Activated CD8-positive, alpha-beta T cell treated with anti-CD3 and anti-CD28 coated beads, Interleukin-2, amount 10 ng/mL, durations not matched to agents 7 days and 5 days (primary cell): ENCODE measurements around the gene RASSF5. TPM values are rescaled to one million over a fixed set of nuclear protein-coding genes. Genes with fewer than 3 reads are reported as not detected.

Experiments
- ATAC-seq: fragments of 150-1000 bp; cut with Tn5 transposase; one replicate; pipeline ENCODE4 v1.10.0; 2021; ENCODE audit warnings: moderate library complexity
- CTCF ChIA-PET: fragments of 350-600 bp; sonication (Branson Sonifier 250); formaldehyde crosslinking; loops from one replicate; lab custom pipeline; 2021; ENCODE audit warnings: antibody characterized with exemption; lab: Charles Lee
- POLR2A ChIA-PET: fragments of 350-600 bp; sonication (Branson Sonifier 250); formaldehyde crosslinking; loops from one replicate; lab custom pipeline; 2021; ENCODE audit warnings: antibody characterized with exemption; lab: Charles Lee
- DNase-seq: peaks from one replicate; pipeline ENCODE4 v3.0.0-alpha.2; 2020
- H3K27ac Mint-ChIP-seq: one replicate; pipeline ENCODE4 v1.8.0; 2021; ENCODE audit warnings: mild to moderate bottlenecking, mixed read lengths
- H3K27me3 Mint-ChIP-seq: one replicate; pipeline ENCODE4 v1.8.0; 2021; ENCODE audit warnings: low read depth, mixed read lengths
- H3K36me3 Mint-ChIP-seq: one replicate; pipeline ENCODE4 v1.8.0; 2021; ENCODE audit warnings: low read depth, mixed read lengths
- H3K4me1 Mint-ChIP-seq: one replicate; pipeline ENCODE4 v1.8.0; 2021; ENCODE audit warnings: low read depth, mixed read lengths
- H3K4me3 Mint-ChIP-seq: one replicate; pipeline ENCODE4 v1.8.0; 2021; ENCODE audit warnings: mild to moderate bottlenecking, mixed read lengths
- H3K9me3 Mint-ChIP-seq: one replicate; pipeline ENCODE4 v1.8.0; 2022; ENCODE audit warnings: mixed read lengths; ENCODE audit not compliant: insufficient read depth
- total RNA-seq, 2 experiments: library from RNA; stranded (reverse); gene quantifications; one replicate each; pipeline ENCODE4 v1.2.3, GENCODE V29; 2021

Gene RASSF5
- total RNA-seq, 2 experiments from 2014 or later, result 192 to 195 TPM

- ATAC-seq, result no peak
- peaks cover 69% of the 10 kb centered on the region for H3K4me1 Mint-ChIP-seq
- no peaks in the 10 kb centered on the region for H3K27me3 Mint-ChIP-seq
- H3K27ac Mint-ChIP-seq, result peak overlapping the region; percentile 82
- POLR2A ChIA-PET, result interaction anchor here (0.5 to 11.9 kb wide), 7 partner anchors 7 to 89 kb away, joined by 3 to 276 read pairs (median 9); partner anchors contain the start of gene IKBKE
- no peaks in the 10 kb centered on the region for H3K9me3 Mint-ChIP-seq
- DNase-seq, result no peak
- H3K4me3 Mint-ChIP-seq, result peak overlapping the region; percentile 86
- CTCF ChIA-PET, result interaction anchor here (0.9 to 23.3 kb wide), 8 partner anchors 7 to 69 kb away, joined by 3 to 728 read pairs (median 6); partner anchors contain the start of gene EIF2D
- peaks cover 65% of the 10 kb centered on the region for H3K36me3 Mint-ChIP-seq
Measured at GRCh38 chr1:206558794-206559671, 51.7 kb downstream of the RASSF5 start.

- Mint-ChIP-seq H3K4me1 (peaks cover 69% of the 10 kb centered on the region), H3K4me3 (peak overlapping the region; percentile 86), H3K9me3 (no peaks in the 10 kb centered on the region), H3K27me3 (no peaks in the 10 kb centered on the region), H3K27ac (peak overlapping the region; percentile 82), H3K36me3 (peaks cover 71% of the 10 kb centered on the region)
- ATAC-seq (no peak), DNase-seq (no peak)
- ChIA-PET POLR2A (interaction anchor here (0.5 to 11.9 kb wide), 5 partner anchors 8 to 89 kb away, joined by 3 to 276 read pairs (median 9); partner anchors contain the start of gene IKBKE), CTCF (interaction anchor here (0.8 to 23.3 kb wide), 7 partner anchors 8 to 97 kb away, joined by 3 to 728 read pairs (median 7); partner anchors contain the start of gene IKBKE)
Measured at GRCh38 chr1:206559672-206559995, 52.3 kb downstream of the RASSF5 start.

- ATAC-seq (no peak), DNase-seq (no peak)
- ChIA-PET POLR2A (interaction anchor here (0.5 to 11.9 kb wide), 5 partner anchors 8 to 90 kb away, joined by 3 to 276 read pairs (median 5); partner anchors contain the start of gene IKBKE), CTCF (interaction anchor here (0.8 to 23.3 kb wide), 7 partner anchors 8 to 98 kb away, joined by 3 to 728 read pairs (median 7); partner anchors contain the start of gene IKBKE)
- peaks cover 76% of the 10 kb centered on the region for H3K36me3 Mint-ChIP-seq
- peak overlapping the region; percentile 82 for H3K27ac Mint-ChIP-seq
- no peaks in the 10 kb centered on the region for H3K27me3 Mint-ChIP-seq
- H3K4me1 Mint-ChIP-seq, result peaks cover 69% of the 10 kb centered on the region
- no peaks in the 10 kb centered on the region for H3K9me3 Mint-ChIP-seq
- peak overlapping the region; percentile 86 for H3K4me3 Mint-ChIP-seq
Measured at GRCh38 chr1:206560007-206560716, 52.8 kb downstream of the RASSF5 start.

GRCh38 chr1:206563367-206564207 lies 56.3 kb downstream of the RASSF5 start:
- Mint-ChIP-seq H3K36me3 (peaks cover 99% of the 10 kb centered on the region), H3K27me3 (no peaks in the 10 kb centered on the region), H3K4me3 (peak overlapping the region; percentile 62), H3K4me1 (peaks cover 88% of the 10 kb centered on the region), H3K9me3 (no peaks in the 10 kb centered on the region), H3K27ac (peak overlapping the region; percentile 90)
- ChIA-PET POLR2A (interaction anchor here (1.3 to 6.2 kb wide), 7 partner anchors 8 to 20 kb away, joined by 4 to 60 read pairs (median 8); no protein-coding TSS in a partner anchor), CTCF (interaction anchor here (1.2 to 23.3 kb wide), 5 partner anchors 10 to 101 kb away, joined by 3 to 728 read pairs (median 40); no protein-coding TSS in a partner anchor)
- ATAC-seq (peak; percentile 14), DNase-seq (no peak)

- no peak for ATAC-seq
- DNase-seq, result no peak
- peak overlapping the region; percentile 62 for H3K4me3 Mint-ChIP-seq
- peaks cover 100% of the 10 kb centered on the region for H3K4me1 Mint-ChIP-seq
- POLR2A ChIA-PET, result interaction anchor here (1.0 to 6.2 kb wide), 7 partner anchors 8 to 69 kb away, joined by 3 to 60 read pairs (median 6); partner anchors contain the start of genes DYRK3 and RASSF5
- H3K27ac Mint-ChIP-seq, result peak overlapping the region; percentile 90
- no peaks in the 10 kb centered on the region for H3K9me3 Mint-ChIP-seq
- CTCF ChIA-PET, result interaction anchor here (1.1 to 23.3 kb wide), 5 partner anchors 8 to 75 kb away, joined by 5 to 728 read pairs (median 49); no protein-coding TSS in a partner anchor
- no peaks in the 10 kb centered on the region for H3K27me3 Mint-ChIP-seq
- H3K36me3 Mint-ChIP-seq, result peaks cover 97% of the 10 kb centered on the region
Measured at GRCh38 chr1:206565995-206566394, 58.7 kb downstream of the RASSF5 start.

GRCh38 chr1:206566999-206567398 lies 59.7 kb downstream of the RASSF5 start:
- H3K4me1 Mint-ChIP-seq, result peaks cover 100% of the 10 kb centered on the region
- H3K27ac Mint-ChIP-seq, result peak overlapping the region; percentile 90
- H3K36me3 Mint-ChIP-seq, result peaks cover 97% of the 10 kb centered on the region
- ATAC-seq (no peak), DNase-seq (no peak)
- no peaks in the 10 kb centered on the region for H3K27me3 Mint-ChIP-seq
- ChIA-PET CTCF (interaction anchor here (0.7 to 23.3 kb wide), 6 partner anchors 9 to 88 kb away, joined by 3 to 728 read pairs (median 27); no protein-coding TSS in a partner anchor), POLR2A (interaction anchor here (1.0 to 6.2 kb wide), 8 partner anchors 9 to 96 kb away, joined by 3 to 60 read pairs (median 6); partner anchors contain the start of genes DYRK3 and RASSF5)
- no peaks in the 10 kb centered on the region for H3K9me3 Mint-ChIP-seq
- H3K4me3 Mint-ChIP-seq, result peak overlapping the region; percentile 62

GRCh38 chr1:206568256-206568655 lies 60.9 kb downstream of the RASSF5 start:
- ChIA-PET POLR2A (interaction anchor here (0.7 to 3.4 kb wide), 8 partner anchors 8 to 98 kb away, joined by 3 to 30 read pairs (median 4); partner anchors contain the start of gene IKBKE), CTCF (interaction anchor here (0.8 to 23.3 kb wide), 10 partner anchors 10 to 97 kb away, joined by 3 to 728 read pairs (median 6); no protein-coding TSS in a partner anchor)
- peaks cover 96% of the 10 kb centered on the region for H3K36me3 Mint-ChIP-seq
- peak overlapping the region; percentile 90 for H3K27ac Mint-ChIP-seq
- H3K27me3 Mint-ChIP-seq, result no peaks in the 10 kb centered on the region
- no peaks in the 10 kb centered on the region for H3K9me3 Mint-ChIP-seq
- peaks cover 100% of the 10 kb centered on the region for H3K4me1 Mint-ChIP-seq
- ATAC-seq, result peak; percentile 17
- H3K4me3 Mint-ChIP-seq, result peak overlapping the region; percentile 62
- DNase-seq, result no peak

GRCh38 chr1:206568779-206569352 lies 61.5 kb downstream of the RASSF5 start:
- POLR2A ChIA-PET, result interaction anchor here (0.7 to 3.4 kb wide), 8 partner anchors 9 to 99 kb away, joined by 3 to 30 read pairs (median 4); partner anchors contain the start of gene IKBKE
- DNase-seq, result no peak
- peak; percentile 31 for ATAC-seq
- Mint-ChIP-seq H3K27me3 (no peaks in the 10 kb centered on the region), H3K9me3 (no peaks in the 10 kb centered on the region), H3K4me1 (peaks cover 100% of the 10 kb centered on the region), H3K36me3 (peaks cover 95% of the 10 kb centered on the region), H3K4me3 (peak overlapping the region; percentile 62), H3K27ac (peak overlapping the region; percentile 79)
- CTCF ChIA-PET, result interaction anchor here (0.8 to 23.3 kb wide), 11 partner anchors 9 to 98 kb away, joined by 3 to 728 read pairs (median 6); no protein-coding TSS in a partner anchor

GRCh38 chr1:206569556-206569955 lies 62.2 kb downstream of the RASSF5 start:
- H3K4me1 Mint-ChIP-seq, result peaks cover 100% of the 10 kb centered on the region
- H3K4me3 Mint-ChIP-seq, result peak overlapping the region; percentile 7
- POLR2A ChIA-PET, result interaction anchor here (1.0 to 3.4 kb wide), 5 partner anchors 9 to 18 kb away, joined by 3 to 30 read pairs (median 7); no protein-coding TSS in a partner anchor
- peak overlapping the region; percentile 79 for H3K27ac Mint-ChIP-seq
- peaks cover 95% of the 10 kb centered on the region for H3K36me3 Mint-ChIP-seq
- no peak for ATAC-seq
- H3K27me3 Mint-ChIP-seq, result no peaks in the 10 kb centered on the region
- DNase-seq, result no peak
- CTCF ChIA-PET, result interaction anchor here (1.0 to 23.3 kb wide), 6 partner anchors 9 to 94 kb away, joined by 3 to 728 read pairs (median 14); no protein-coding TSS in a partner anchor
- no peaks in the 10 kb centered on the region for H3K9me3 Mint-ChIP-seq
